ENCODE results near the gene TAS2R16. TPM values are rescaled to one million over a fixed set of nuclear protein-coding genes. Genes with fewer than 3 reads are reported as not detected.

The TAS2R16 gene
- not detected for total RNA-seq

GRCh38 chr7:122995600-122995999 lies at the start of gene TAS2R16:
Gene TAS2R16 (minus strand): TSS chr7:122995700. CDS start chr7:122995634, 66 bp downstream.
- no peak for TF ChIP-seq CTCF (IDR thresholded peaks at IDR 0.05; ENCODE audit: low read depth)

- TF ChIP-seq CTCF (IDR thresholded peaks at IDR 0.05; ENCODE audit: low read depth): no peak
Observed at GRCh38 chr7:123043642-123044041, 48.1 kb upstream of the TAS2R16 start.

GRCh38 chr7:123041101-123041500 lies 45.6 kb upstream of the TAS2R16 start:
- TF ChIP-seq CTCF (IDR thresholded peaks at IDR 0.05; ENCODE audit: low read depth): no peak

- TF ChIP-seq CTCF (IDR thresholded peaks at IDR 0.05; ENCODE audit: low read depth): no peak
Observed at GRCh38 chr7:123039269-123039668, 43.8 kb upstream of the TAS2R16 start.

GRCh38 chr7:123034106-123034505 lies 38.6 kb upstream of the TAS2R16 start:
- no peak for TF ChIP-seq CTCF (IDR thresholded peaks at IDR 0.05; ENCODE audit: low read depth)

- TF ChIP-seq CTCF (IDR thresholded peaks at IDR 0.05; ENCODE audit: low read depth): no peak
Observed at GRCh38 chr7:123030631-123031030, 35.1 kb upstream of the TAS2R16 start.

GRCh38 chr7:123028339-123028738 lies 32.8 kb upstream of the TAS2R16 start:
- TF ChIP-seq CTCF (IDR thresholded peaks at IDR 0.05; ENCODE audit: low read depth): no peak

Measured in subcutaneous adipose tissue (tissue), 4 donors.